ENCODE results near the gene CRACR2A.

The CRACR2A gene

GRCh38 chr12:3768911-3769447, 16.1 kb upstream of the CRACR2A start:
- no peak for TF ChIP-seq CTCF (IDR thresholded peaks at IDR 0.05; ENCODE audit: extremely low read depth, missing control alignments)
- no peak for DNase-seq (ENCODE audit: low spot score)

- TF ChIP-seq CTCF (IDR thresholded peaks at IDR 0.05; ENCODE audit: extremely low read depth, missing control alignments): no peak
- DNase-seq (ENCODE audit: low spot score): no peak
Observed at GRCh38 chr12:3761116-3761735, 8.3 kb upstream of the CRACR2A start.

GRCh38 chr12:3759878-3760277, 7.0 kb upstream of the CRACR2A start:
- no peak for DNase-seq (ENCODE audit: low spot score)
- no peak for TF ChIP-seq CTCF (IDR thresholded peaks at IDR 0.05; ENCODE audit: extremely low read depth, missing control alignments)

GRCh38 chr12:3757261-3757660, 4.4 kb upstream of the CRACR2A start:
- DNase-seq (ENCODE audit: low spot score): no peak
- TF ChIP-seq CTCF (IDR thresholded peaks at IDR 0.05; ENCODE audit: extremely low read depth, missing control alignments): no peak

GRCh38 chr12:3755898-3756297, 3.0 kb upstream of the CRACR2A start:
- DNase-seq (ENCODE audit: low spot score): no peak

GRCh38 chr12:3753544-3754284, 805 bp upstream of the CRACR2A start:
- TF ChIP-seq CTCF (IDR thresholded peaks at IDR 0.05; ENCODE audit: extremely low read depth, missing control alignments): no peak
- no peak for DNase-seq (ENCODE audit: low spot score)

More at GRCh38 chr12:3755898-3756297, 3.0 kb upstream of the CRACR2A start:
- no peak for TF ChIP-seq CTCF (IDR thresholded peaks at IDR 0.05; ENCODE audit: extremely low read depth, missing control alignments)

- no peak for TF ChIP-seq CTCF (IDR thresholded peaks at IDR 0.05; ENCODE audit: extremely low read depth, missing control alignments)
- peak; percentile 87 for DNase-seq (ENCODE audit: low spot score)
Observed at GRCh38 chr12:3752096-3752709, 706 bp downstream of the CRACR2A start.

All from GM20000 (cell line).